Measurements from ENCODE around the gene NDC1.
"Not testable (repeated sequence)": the region's sequence is repeated elsewhere in the genome, so short reads cannot be mapped to it uniquely, and the experiment has no call there.

Gene NDC1

GRCh38 chr1:53837924-53838653 is at the start of gene NDC1:
Gene NDC1 (minus strand): TSS chr1:53838296. CDS start chr1:53838261, 35 bp downstream.
- Histone ChIP-seq H3K4me3 (ENCODE audit: low read length) (peak within 1 kb of the TSS; percentile 100), H3K4me1 (ENCODE audit: control insufficient read depth, insufficient read depth, low read length) (no peaks in the 10 kb centered on the region), H3K27ac (ENCODE audit: low read length) (no peak within 1 kb of the TSS), H3K9me3 (ENCODE audit: control insufficient read depth, insufficient read depth, low read length) (no peaks in the 10 kb centered on the region), H3K27me3 (ENCODE audit: control insufficient read depth, insufficient read depth, low read length) (no peaks in the 10 kb centered on the region), H3K36me3 (ENCODE audit: control insufficient read depth, insufficient read depth, low read length) (no peaks in the 10 kb centered on the region; the same call in 1 of the 2 replicates)
- no CpG with 5 or more reads among the region's 59 CpGs for WGBS (ENCODE audit: insufficient coverage, insufficient read length)
- DNase-seq (ENCODE audit: low read depth, low spot score), result peak; percentile 93

GRCh38 chr1:53883600-53883999 is 45.5 kb upstream of the NDC1 start:
- H3K27ac ChIP-seq (ENCODE audit: low read length); H3K4me1 ChIP-seq (ENCODE audit: control insufficient read depth, insufficient read depth, low read length); H3K36me3 ChIP-seq (ENCODE audit: control insufficient read depth, insufficient read depth, low read length); H3K27me3 ChIP-seq (ENCODE audit: control insufficient read depth, insufficient read depth, low read length); DNase-seq (ENCODE audit: low read depth, low spot score); H3K4me3 ChIP-seq (ENCODE audit: low read length); H3K9me3 ChIP-seq (ENCODE audit: control insufficient read depth, insufficient read depth, low read length): not testable (repeated sequence)
- WGBS (ENCODE audit: insufficient coverage, insufficient read length), result no CpG with 5 or more reads among the region's 6 CpGs

GRCh38 chr1:53881853-53882252 is 43.8 kb upstream of the NDC1 start:
- DNase-seq (ENCODE audit: low read depth, low spot score); H3K9me3 ChIP-seq (ENCODE audit: control insufficient read depth, insufficient read depth, low read length); H3K4me3 ChIP-seq (ENCODE audit: low read length); H3K4me1 ChIP-seq (ENCODE audit: control insufficient read depth, insufficient read depth, low read length); H3K27me3 ChIP-seq (ENCODE audit: control insufficient read depth, insufficient read depth, low read length); H3K27ac ChIP-seq (ENCODE audit: low read length); H3K36me3 ChIP-seq (ENCODE audit: control insufficient read depth, insufficient read depth, low read length): not testable (repeated sequence)
- WGBS (ENCODE audit: insufficient coverage, insufficient read length), result no CpG with 5 or more reads among the region's 2 CpGs

- H3K27ac ChIP-seq (ENCODE audit: low read length), result no peak overlapping the region
- H3K27me3 ChIP-seq (ENCODE audit: control insufficient read depth, insufficient read depth, low read length), result no peaks in the 10 kb centered on the region
- H3K9me3 ChIP-seq (ENCODE audit: control insufficient read depth, insufficient read depth, low read length), result no peaks in the 10 kb centered on the region
- no CpG with 5 or more reads among the region's 5 CpGs for WGBS (ENCODE audit: insufficient coverage, insufficient read length)
- no peaks in the 10 kb centered on the region; the same call in 1 of the 2 replicates for H3K36me3 ChIP-seq (ENCODE audit: control insufficient read depth, insufficient read depth, low read length)
- H3K4me1 ChIP-seq (ENCODE audit: control insufficient read depth, insufficient read depth, low read length), result no peaks in the 10 kb centered on the region
- DNase-seq (ENCODE audit: low read depth, low spot score), result no peak
- no peak overlapping the region for H3K4me3 ChIP-seq (ENCODE audit: low read length)
Measured at GRCh38 chr1:53878492-53879105, 40.5 kb upstream of the NDC1 start.

- H3K4me3 ChIP-seq (ENCODE audit: low read length); H3K36me3 ChIP-seq (ENCODE audit: control insufficient read depth, insufficient read depth, low read length); H3K4me1 ChIP-seq (ENCODE audit: control insufficient read depth, insufficient read depth, low read length); H3K27me3 ChIP-seq (ENCODE audit: control insufficient read depth, insufficient read depth, low read length); H3K27ac ChIP-seq (ENCODE audit: low read length); DNase-seq (ENCODE audit: low read depth, low spot score); H3K9me3 ChIP-seq (ENCODE audit: control insufficient read depth, insufficient read depth, low read length): not testable (repeated sequence)
- no CpG with 5 or more reads among the region's 2 CpGs for WGBS (ENCODE audit: insufficient coverage, insufficient read length)
Measured at GRCh38 chr1:53875150-53875549, 37.1 kb upstream of the NDC1 start.

- no peaks in the 10 kb centered on the region for H3K9me3 ChIP-seq (ENCODE audit: control insufficient read depth, insufficient read depth, low read length)
- H3K4me3 ChIP-seq (ENCODE audit: low read length), result no peak overlapping the region
- DNase-seq (ENCODE audit: low read depth, low spot score), result no peak
- no peak overlapping the region for H3K27ac ChIP-seq (ENCODE audit: low read length)
- H3K36me3 ChIP-seq (ENCODE audit: control insufficient read depth, insufficient read depth, low read length), result 0 out of 2 replicates have a peak, but pooled peaks cover 2% of the 10 kb centered on the region
- H3K27me3 ChIP-seq (ENCODE audit: control insufficient read depth, insufficient read depth, low read length), result no peaks in the 10 kb centered on the region
- no CpG with 5 or more reads among the region's 5 CpGs for WGBS (ENCODE audit: insufficient coverage, insufficient read length)
- H3K4me1 ChIP-seq (ENCODE audit: control insufficient read depth, insufficient read depth, low read length), result no peaks in the 10 kb centered on the region
Measured at GRCh38 chr1:53871773-53872484, 33.8 kb upstream of the NDC1 start.

GRCh38 chr1:53871221-53871620 is 33.1 kb upstream of the NDC1 start:
- Histone ChIP-seq H3K9me3 (ENCODE audit: control insufficient read depth, insufficient read depth, low read length) (no peaks in the 10 kb centered on the region), H3K27ac (ENCODE audit: low read length) (no peak overlapping the region), H3K36me3 (ENCODE audit: control insufficient read depth, insufficient read depth, low read length) (0 out of 2 replicates have a peak, but pooled peaks cover 2% of the 10 kb centered on the region), H3K4me1 (ENCODE audit: control insufficient read depth, insufficient read depth, low read length) (no peaks in the 10 kb centered on the region), H3K27me3 (ENCODE audit: control insufficient read depth, insufficient read depth, low read length) (no peaks in the 10 kb centered on the region), H3K4me3 (ENCODE audit: low read length) (no peak overlapping the region)
- no CpG with 5 or more reads among the region's 4 CpGs for WGBS (ENCODE audit: insufficient coverage, insufficient read length)
- DNase-seq (ENCODE audit: low read depth, low spot score), result no peak

GRCh38 chr1:53869454-53870117 is 31.5 kb upstream of the NDC1 start:
- Histone ChIP-seq H3K4me1 (ENCODE audit: control insufficient read depth, insufficient read depth, low read length) (no peaks in the 10 kb centered on the region), H3K36me3 (ENCODE audit: control insufficient read depth, insufficient read depth, low read length) (0 out of 2 replicates have a peak, but pooled peaks cover 2% of the 10 kb centered on the region), H3K27ac (ENCODE audit: low read length) (no peak overlapping the region), H3K9me3 (ENCODE audit: control insufficient read depth, insufficient read depth, low read length) (no peaks in the 10 kb centered on the region), H3K27me3 (ENCODE audit: control insufficient read depth, insufficient read depth, low read length) (no peaks in the 10 kb centered on the region), H3K4me3 (ENCODE audit: low read length) (no peak overlapping the region)
- no peak for DNase-seq (ENCODE audit: low read depth, low spot score)
- no CpG with 5 or more reads among the region's 11 CpGs for whole genome bisulfite sequencing (ENCODE audit: insufficient coverage, insufficient read length)

GRCh38 chr1:53868565-53868964 is 30.5 kb upstream of the NDC1 start:
- H3K36me3 ChIP-seq (ENCODE audit: control insufficient read depth, insufficient read depth, low read length), result 0 out of 2 replicates have a peak, but pooled peaks cover 2% of the 10 kb centered on the region
- H3K27me3 ChIP-seq (ENCODE audit: control insufficient read depth, insufficient read depth, low read length), result no peaks in the 10 kb centered on the region
- no peak overlapping the region for H3K27ac ChIP-seq (ENCODE audit: low read length)
- DNase-seq (ENCODE audit: low read depth, low spot score), result no peak
- no peaks in the 10 kb centered on the region for H3K9me3 ChIP-seq (ENCODE audit: control insufficient read depth, insufficient read depth, low read length)
- H3K4me3 ChIP-seq (ENCODE audit: low read length), result no peak overlapping the region
- no peaks in the 10 kb centered on the region for H3K4me1 ChIP-seq (ENCODE audit: control insufficient read depth, insufficient read depth, low read length)
- no CpG with 5 or more reads among the region's 1 CpG for WGBS (ENCODE audit: insufficient coverage, insufficient read length)

- no CpG with 5 or more reads among the region's 7 CpGs for WGBS (ENCODE audit: insufficient coverage, insufficient read length)
- DNase-seq (ENCODE audit: low read depth, low spot score), result no peak
- Histone ChIP-seq H3K9me3 (ENCODE audit: control insufficient read depth, insufficient read depth, low read length) (no peaks in the 10 kb centered on the region), H3K36me3 (ENCODE audit: control insufficient read depth, insufficient read depth, low read length) (0 out of 2 replicates have a peak, but pooled peaks cover 3% of the 10 kb centered on the region), H3K4me3 (ENCODE audit: low read length) (no peak overlapping the region), H3K27ac (ENCODE audit: low read length) (no peak overlapping the region), H3K27me3 (ENCODE audit: control insufficient read depth, insufficient read depth, low read length) (no peaks in the 10 kb centered on the region), H3K4me1 (ENCODE audit: control insufficient read depth, insufficient read depth, low read length) (no peaks in the 10 kb centered on the region)
Measured at GRCh38 chr1:53862507-53862906, 24.4 kb upstream of the NDC1 start.

Data from iPS DF 6.9 (cell line).